ENCODE measurements around the gene ZBTB45.

The ZBTB45 gene

DNA sequence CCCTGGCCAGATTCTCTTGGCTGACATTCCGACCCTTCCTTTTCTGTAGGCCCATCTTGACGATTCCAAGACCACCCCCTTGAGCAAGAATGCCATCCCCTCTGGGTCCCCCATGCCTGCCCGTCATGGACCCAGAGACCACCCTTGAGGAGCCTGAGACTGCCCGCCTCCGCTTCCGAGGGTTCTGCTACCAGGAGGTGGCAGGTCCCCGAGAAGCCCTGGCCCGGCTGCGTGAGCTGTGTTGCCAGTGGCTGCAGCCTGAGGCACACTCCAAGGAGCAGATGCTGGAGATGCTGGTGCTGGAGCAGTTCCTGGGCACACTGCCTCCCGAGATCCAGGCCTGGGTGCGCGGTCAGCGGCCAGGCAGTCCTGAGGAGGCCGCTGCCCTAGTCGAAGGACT is 42.5 kb downstream of the ZBTB45 start:
- TF ChIP-seq, protein P1, sequence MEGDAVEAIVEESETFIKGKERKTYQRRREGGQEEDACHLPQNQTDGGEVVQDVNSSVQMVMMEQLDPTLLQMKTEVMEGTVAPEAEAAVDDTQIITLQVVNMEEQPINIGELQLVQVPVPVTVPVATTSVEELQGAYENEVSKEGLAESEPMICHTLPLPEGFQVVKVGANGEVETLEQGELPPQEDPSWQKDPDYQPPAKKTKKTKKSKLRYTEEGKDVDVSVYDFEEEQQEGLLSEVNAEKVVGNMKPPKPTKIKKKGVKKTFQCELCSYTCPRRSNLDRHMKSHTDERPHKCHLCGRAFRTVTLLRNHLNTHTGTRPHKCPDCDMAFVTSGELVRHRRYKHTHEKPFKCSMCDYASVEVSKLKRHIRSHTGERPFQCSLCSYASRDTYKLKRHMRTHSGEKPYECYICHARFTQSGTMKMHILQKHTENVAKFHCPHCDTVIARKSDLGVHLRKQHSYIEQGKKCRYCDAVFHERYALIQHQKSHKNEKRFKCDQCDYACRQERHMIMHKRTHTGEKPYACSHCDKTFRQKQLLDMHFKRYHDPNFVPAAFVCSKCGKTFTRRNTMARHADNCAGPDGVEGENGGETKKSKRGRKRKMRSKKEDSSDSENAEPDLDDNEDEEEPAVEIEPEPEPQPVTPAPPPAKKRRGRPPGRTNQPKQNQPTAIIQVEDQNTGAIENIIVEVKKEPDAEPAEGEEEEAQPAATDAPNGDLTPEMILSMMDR (IDR thresholded peaks at IDR 0.05; ENCODE audit: extremely low read depth, missing control alignments) = no peak
- no peak for DNase-seq (ENCODE audit: low spot score)

DNA sequence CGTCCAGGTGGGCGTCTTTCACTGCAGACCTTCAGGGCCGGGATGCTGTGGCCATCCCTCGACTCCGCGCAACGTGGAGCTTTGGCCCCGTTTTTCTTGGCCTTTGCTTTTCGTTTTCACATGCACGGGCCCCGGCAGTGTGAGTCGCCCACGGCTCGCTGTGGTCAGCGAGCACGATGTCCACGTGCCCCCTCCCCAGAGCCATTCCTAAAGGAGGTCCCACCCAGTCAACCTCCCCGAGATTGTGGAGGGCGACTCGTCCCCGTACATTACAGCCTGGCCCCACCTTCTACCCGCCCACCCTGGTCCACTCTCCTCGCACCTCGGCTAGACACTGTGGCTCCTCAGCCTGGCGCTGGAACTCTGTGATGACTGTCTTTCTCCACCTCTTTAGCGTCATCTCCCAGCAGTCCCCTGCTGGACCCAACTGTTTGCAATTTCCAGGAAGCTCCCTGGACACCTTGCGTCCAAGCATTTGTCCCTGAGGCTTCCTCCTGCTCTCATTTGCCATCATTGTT is 43.1 kb downstream of the ZBTB45 start:
- TF ChIP-seq, protein P1 (IDR thresholded peaks at IDR 0.05; ENCODE audit: extremely low read depth, missing control alignments) = no peak
- no peak for DNase-seq (ENCODE audit: low spot score)

DNA sequence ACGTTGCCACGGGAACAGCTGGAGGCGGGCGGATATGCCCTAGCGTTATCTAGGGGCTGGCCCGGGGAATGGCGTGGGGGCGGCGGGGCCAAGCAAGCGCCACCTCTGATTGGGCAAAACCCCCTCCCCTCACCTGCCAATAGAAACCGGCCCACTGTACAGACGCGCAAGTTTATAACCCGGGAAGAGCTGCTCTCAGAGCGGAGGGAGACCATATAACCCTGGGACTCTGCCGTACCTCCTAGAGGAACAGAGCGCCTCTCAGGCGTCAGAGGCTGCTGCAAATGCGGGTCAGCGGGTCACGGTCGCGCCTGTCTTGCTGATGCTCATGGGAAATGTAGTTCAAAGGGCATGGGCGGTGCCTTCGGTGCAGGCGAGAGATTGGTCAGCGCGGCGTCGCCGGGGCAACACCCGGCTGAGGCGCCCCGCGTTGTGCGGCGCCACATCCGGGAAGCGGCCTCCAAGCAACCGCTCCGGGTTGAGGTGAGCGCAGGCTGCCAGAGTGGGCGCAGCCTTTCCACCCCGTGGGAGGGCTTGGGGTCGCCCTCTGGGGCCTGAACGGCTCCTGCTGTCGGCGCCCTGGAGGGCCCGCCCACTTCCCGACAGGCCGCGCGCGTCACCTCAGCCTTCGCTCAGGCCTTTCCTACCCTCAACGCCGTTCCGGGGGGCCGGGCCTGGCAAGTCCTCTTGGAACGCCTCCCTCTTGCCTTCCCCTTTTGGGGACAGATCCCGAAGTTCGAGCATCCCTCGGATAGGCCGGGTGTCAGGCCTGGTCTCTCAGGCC is 43.7 kb downstream of the ZBTB45 start, which contains the start of gene ZNF446:
Gene ZNF446 (plus strand): TSS at position 639 of the 784 bp plus-strand sequence. CDS start 867 bp downstream, outside the sequence.
- TF ChIP-seq, protein P1 (IDR thresholded peaks at IDR 0.05; ENCODE audit: extremely low read depth, missing control alignments) = no peak

DNA sequence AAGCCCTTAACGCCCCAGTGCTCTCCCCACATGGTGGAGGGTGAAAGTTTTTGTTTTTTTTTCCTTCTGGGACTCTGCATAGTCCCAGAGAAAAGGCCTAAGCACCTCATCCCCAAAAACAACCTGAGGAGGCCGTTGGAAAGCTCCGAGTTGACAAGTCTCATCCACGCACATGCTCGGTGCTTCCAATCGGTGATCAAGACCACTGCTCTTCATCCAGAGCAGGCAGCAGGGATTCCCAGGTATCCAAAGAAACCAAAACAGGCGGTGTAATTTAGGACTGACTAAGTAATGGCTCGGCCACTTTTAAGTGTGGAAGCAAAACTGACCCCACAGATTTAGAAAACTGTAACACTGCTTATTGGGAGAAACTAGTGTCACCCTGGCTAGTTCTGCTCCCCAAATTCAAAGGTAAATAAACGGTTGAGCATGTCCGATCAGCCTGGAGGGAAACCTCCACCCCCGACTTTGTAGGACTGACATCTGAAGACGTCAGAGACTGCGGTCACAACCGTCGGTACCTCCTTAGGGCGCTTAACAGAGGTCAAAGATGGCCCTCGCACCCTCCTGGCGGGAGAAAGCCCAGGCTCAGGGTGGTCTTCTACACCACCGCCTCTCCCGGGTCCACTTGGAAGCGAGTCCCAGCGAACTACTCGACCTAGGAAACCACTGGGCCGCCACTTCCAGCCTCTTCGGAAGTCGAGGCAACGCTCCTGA is 44.5 kb downstream of the ZBTB45 start:
- DNase-seq (ENCODE audit: low spot score) = peak; percentile 60
- TF ChIP-seq, protein P1 (IDR thresholded peaks at IDR 0.05; ENCODE audit: extremely low read depth, missing control alignments) = no peak

More for the DNA sequence above, 43.7 kb downstream of the ZBTB45 start, which contains the start of gene ZNF446:
- peak; percentile 97 for DNase-seq (ENCODE audit: low spot score)

DNA sequence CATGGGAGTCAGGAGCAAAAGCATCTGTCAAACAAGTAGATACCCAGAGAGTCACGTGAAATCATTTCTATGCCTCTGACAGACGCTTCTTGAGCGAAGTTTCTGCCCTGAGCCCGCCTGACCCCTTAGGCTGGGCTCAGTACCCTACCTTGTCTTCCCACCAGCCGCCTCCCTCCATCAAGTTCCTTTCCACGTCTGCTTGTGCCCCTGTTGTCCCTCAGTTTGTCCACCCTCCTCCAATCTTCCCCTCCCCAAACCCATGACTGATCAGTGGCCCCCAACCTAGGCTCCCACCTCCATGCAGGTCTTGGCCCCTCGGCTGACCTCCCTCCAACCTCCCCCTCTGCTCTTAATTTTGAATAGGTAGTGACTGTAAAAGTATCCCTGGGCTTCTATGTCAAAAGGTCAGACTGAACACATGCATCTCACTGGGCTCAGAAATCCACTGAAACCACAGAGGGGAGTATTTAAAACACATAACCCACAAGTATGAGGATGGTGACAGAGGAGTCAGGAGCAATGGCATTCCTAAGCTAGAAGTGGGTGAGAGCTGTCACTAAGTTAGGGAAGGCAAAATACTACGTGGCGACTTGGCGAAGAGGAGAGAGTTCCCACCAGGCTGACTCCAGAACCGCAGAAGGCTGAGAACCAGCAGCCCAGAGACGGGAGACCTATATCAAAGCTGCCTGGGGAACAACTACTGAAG is 45.2 kb downstream of the ZBTB45 start:
- DNase-seq (ENCODE audit: low spot score) = no peak
- TF ChIP-seq, protein P1 (IDR thresholded peaks at IDR 0.05; ENCODE audit: extremely low read depth, missing control alignments) = no peak

DNA sequence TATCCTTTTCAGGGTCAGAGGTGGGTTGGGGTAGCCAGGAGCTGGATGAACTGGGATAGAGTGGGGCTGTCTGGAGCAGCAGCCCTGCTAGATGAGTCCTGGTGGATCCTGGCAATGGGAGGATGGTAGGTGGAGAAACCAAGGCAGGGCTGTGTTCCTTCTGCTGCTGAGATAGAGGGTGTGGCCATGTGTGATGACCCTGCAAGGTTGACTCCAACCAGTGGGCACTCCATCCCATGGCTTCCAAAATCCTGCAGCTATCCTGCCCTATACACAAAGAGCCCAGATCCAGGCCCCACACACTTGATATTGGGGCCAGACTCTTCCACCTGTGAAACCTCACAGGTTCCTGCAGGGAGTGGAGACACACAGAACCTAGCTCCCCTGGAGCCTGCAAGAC is 45.8 kb downstream of the ZBTB45 start:
- no peak for DNase-seq (ENCODE audit: low spot score)
- TF ChIP-seq, protein P1 (IDR thresholded peaks at IDR 0.05; ENCODE audit: extremely low read depth, missing control alignments) = no peak
